ENCODE data around the gene KDM1A.

- TF ChIP-seq, protein P1, sequence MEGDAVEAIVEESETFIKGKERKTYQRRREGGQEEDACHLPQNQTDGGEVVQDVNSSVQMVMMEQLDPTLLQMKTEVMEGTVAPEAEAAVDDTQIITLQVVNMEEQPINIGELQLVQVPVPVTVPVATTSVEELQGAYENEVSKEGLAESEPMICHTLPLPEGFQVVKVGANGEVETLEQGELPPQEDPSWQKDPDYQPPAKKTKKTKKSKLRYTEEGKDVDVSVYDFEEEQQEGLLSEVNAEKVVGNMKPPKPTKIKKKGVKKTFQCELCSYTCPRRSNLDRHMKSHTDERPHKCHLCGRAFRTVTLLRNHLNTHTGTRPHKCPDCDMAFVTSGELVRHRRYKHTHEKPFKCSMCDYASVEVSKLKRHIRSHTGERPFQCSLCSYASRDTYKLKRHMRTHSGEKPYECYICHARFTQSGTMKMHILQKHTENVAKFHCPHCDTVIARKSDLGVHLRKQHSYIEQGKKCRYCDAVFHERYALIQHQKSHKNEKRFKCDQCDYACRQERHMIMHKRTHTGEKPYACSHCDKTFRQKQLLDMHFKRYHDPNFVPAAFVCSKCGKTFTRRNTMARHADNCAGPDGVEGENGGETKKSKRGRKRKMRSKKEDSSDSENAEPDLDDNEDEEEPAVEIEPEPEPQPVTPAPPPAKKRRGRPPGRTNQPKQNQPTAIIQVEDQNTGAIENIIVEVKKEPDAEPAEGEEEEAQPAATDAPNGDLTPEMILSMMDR (IDR thresholded peaks at IDR 0.05), result no peak
- TF ChIP-seq POLR2A (IDR thresholded peaks at IDR 0.05) (no peak), EP300 (IDR thresholded peaks at IDR 0.05) (no peak)
These were observed 65.6 kb downstream of the KDM1A start for GRCh38 chr1:23084880-23085279.

Measured in tibial nerve (tissue), 4 donors.